HL-60 (cell line): ENCODE measurements around the gene PERCC1.

Experiments
- GABPA ChIP-seq: IDR thresholded peaks from 2 replicates; pipeline ENCODE4 v1.6.1; 2012; ENCODE audit warnings: low read depth
- POLR2AphosphoS5 ChIP-seq: IDR thresholded peaks from 2 replicates; pipeline ENCODE4 v1.6.1; 2012; ENCODE audit warnings: low read depth
- TF ChIP-seq, protein P1 (sequence below): IDR thresholded peaks from one replicate; pipeline ENCODE4 v1.5.1; 2011; ENCODE audit warnings: low read length, control low read depth, inconsistent platforms; ENCODE audit not compliant: insufficient read depth
- TF ChIP-seq, protein P2 (sequence below): IDR thresholded peaks from 2 replicates; pipeline ENCODE4 v1.6.1; 2012; ENCODE audit warnings: low read depth; ENCODE audit not compliant: insufficient replicate concordance

DNA sequence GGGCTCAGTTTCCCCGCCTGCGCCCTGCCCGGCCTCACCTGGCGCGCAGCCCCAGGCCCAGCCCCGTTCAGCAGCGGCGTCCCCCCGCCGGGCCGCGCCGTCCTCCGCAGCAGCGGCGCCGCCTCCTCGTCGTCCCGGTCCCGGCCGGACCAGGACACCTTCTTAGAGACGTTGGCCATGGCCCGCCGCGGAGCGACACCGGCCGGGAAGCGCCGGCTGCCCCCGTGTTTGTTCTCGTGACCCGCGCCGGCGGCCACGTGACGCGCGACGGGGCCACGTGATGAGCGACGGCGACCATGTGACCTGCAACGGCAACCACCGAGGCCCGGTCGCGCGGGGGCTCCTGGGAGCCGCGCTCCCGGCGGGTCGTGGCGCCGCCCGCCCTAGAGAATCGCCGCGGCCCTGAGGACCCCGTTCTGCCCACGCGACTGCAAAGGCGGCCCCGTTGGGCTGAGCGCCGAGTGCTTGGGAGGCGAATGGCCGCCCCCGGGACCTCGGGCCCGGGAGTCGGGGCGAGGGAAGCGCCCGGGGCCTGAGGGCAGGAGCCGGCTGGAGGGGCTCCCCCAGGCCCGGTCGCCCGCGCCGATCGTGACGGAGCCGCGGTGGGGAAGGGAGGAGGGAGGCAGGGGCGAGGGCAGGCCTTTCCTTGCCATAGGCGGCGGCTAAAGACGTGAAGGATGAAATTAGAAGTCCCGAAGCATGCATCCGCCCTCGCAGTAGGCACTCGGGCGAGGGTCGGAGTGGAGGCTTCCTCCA is 44.1 kb downstream of the PERCC1 start, which contains the start of gene CLCN7:
- TF ChIP-seq, protein P1, sequence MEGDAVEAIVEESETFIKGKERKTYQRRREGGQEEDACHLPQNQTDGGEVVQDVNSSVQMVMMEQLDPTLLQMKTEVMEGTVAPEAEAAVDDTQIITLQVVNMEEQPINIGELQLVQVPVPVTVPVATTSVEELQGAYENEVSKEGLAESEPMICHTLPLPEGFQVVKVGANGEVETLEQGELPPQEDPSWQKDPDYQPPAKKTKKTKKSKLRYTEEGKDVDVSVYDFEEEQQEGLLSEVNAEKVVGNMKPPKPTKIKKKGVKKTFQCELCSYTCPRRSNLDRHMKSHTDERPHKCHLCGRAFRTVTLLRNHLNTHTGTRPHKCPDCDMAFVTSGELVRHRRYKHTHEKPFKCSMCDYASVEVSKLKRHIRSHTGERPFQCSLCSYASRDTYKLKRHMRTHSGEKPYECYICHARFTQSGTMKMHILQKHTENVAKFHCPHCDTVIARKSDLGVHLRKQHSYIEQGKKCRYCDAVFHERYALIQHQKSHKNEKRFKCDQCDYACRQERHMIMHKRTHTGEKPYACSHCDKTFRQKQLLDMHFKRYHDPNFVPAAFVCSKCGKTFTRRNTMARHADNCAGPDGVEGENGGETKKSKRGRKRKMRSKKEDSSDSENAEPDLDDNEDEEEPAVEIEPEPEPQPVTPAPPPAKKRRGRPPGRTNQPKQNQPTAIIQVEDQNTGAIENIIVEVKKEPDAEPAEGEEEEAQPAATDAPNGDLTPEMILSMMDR: no peak
- TF ChIP-seq POLR2AphosphoS5: peak; percentile 43; the same call in 1 of the 2 replicates
- TF ChIP-seq, protein P2, sequence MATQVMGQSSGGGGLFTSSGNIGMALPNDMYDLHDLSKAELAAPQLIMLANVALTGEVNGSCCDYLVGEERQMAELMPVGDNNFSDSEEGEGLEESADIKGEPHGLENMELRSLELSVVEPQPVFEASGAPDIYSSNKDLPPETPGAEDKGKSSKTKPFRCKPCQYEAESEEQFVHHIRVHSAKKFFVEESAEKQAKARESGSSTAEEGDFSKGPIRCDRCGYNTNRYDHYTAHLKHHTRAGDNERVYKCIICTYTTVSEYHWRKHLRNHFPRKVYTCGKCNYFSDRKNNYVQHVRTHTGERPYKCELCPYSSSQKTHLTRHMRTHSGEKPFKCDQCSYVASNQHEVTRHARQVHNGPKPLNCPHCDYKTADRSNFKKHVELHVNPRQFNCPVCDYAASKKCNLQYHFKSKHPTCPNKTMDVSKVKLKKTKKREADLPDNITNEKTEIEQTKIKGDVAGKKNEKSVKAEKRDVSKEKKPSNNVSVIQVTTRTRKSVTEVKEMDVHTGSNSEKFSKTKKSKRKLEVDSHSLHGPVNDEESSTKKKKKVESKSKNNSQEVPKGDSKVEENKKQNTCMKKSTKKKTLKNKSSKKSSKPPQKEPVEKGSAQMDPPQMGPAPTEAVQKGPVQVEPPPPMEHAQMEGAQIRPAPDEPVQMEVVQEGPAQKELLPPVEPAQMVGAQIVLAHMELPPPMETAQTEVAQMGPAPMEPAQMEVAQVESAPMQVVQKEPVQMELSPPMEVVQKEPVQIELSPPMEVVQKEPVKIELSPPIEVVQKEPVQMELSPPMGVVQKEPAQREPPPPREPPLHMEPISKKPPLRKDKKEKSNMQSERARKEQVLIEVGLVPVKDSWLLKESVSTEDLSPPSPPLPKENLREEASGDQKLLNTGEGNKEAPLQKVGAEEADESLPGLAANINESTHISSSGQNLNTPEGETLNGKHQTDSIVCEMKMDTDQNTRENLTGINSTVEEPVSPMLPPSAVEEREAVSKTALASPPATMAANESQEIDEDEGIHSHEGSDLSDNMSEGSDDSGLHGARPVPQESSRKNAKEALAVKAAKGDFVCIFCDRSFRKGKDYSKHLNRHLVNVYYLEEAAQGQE: no peak
- no peak for TF ChIP-seq GABPA
